B cell (primary cell): ENCODE measurements around the gene GBX1. TPM values are rescaled to one million over a fixed set of nuclear protein-coding genes. Genes with fewer than 3 reads are reported as not detected.

ENCODE experiments used
- ATAC-seq: fragments of 200-7000 bp; cut with Tn5 transposase; one replicate; pipeline ENCODE4 v1.10.0; 2021; ENCODE audit warnings: low read depth, mild to moderate bottlenecking, moderate number of reproducible peaks, moderate library complexity
- CTCF ChIA-PET: fragments of 350-600 bp; sonication (Branson Sonifier 250); formaldehyde crosslinking; loops from one replicate; lab custom pipeline; 2021; ENCODE audit warnings: antibody characterized with exemption, inconsistent platforms; lab: Charles Lee
- POLR2A ChIA-PET: fragments of 350-600 bp; sonication (Branson Sonifier 250); formaldehyde crosslinking; loops from one replicate; lab custom pipeline; 2021; ENCODE audit warnings: antibody characterized with exemption; lab: Charles Lee
- DNase-seq: peaks from one replicate; pipeline ENCODE4 v3.0.0; 2013
- H2AFZ ChIP-seq: 2 replicates; pipeline ENCODE4 v1.6.1; 2012; ENCODE audit warnings: mild to moderate bottlenecking, low read depth, low read length; ENCODE audit not compliant: insufficient read depth, poor library complexity, severe bottlenecking
- H3K27ac ChIP-seq, 2 donors: 1 replicate in 1 of 2; 2 replicates in 1 of 2; pipeline ENCODE4 v1.5.1; 2012 to 2013; ENCODE audit warnings: low read length in 2 of 2, mild to moderate bottlenecking in 2 of 2, moderate library complexity in 1 of 2
- H3K27me3 ChIP-seq, 4 experiments: fragments of 200-600 bp in 1 of 4; sonication (generic) in 1 of 4; replicated peaks in 1 of 4; 1 replicate in 2 of 4; 2 replicates in 2 of 4; pipeline versions ENCODE4 v1.6.1 to v1.7.0; 2013 to 2016; ENCODE audit warnings: low read length in 3 of 4, mild to moderate bottlenecking in 2 of 4, mixed read lengths in 1 of 4, moderate library complexity in 1 of 4; ENCODE audit not compliant: insufficient read depth in 4 of 4, control insufficient read depth in 3 of 4; ENCODE audit errors: control extremely low read depth in 1 of 4
- H3K36me3 ChIP-seq, 2 experiments: replicated peaks in 1 of 2; 1 replicate in 1 of 2; 2 replicates in 1 of 2; pipeline versions ENCODE4 v1.6.1 to v1.7.1; 2013; ENCODE audit warnings: low read length in 1 of 2; ENCODE audit not compliant: insufficient read depth in 2 of 2, control insufficient read depth in 1 of 2; ENCODE audit errors: control extremely low read depth in 1 of 2, extremely low read depth in 1 of 2
- H3K4me1 ChIP-seq, 2 donors: fragments of 200-600 bp in 1 of 2; sonication (generic) in 1 of 2; 1 replicate in 1 of 2; 2 replicates in 1 of 2; pipeline versions ENCODE4 v1.5.1 to v1.6.1; 2013 to 2017; ENCODE audit warnings: low read length in 2 of 2; ENCODE audit not compliant: control insufficient read depth in 2 of 2, insufficient read depth in 2 of 2
- H3K4me2 ChIP-seq: replicated peaks from 2 replicates; pipeline ENCODE3; 2012; ENCODE audit warnings: mild to moderate bottlenecking, low read depth, low read length; ENCODE audit not compliant: poor library complexity, severe bottlenecking
- H3K4me3 ChIP-seq, 5 experiments: fragments of 200-600 bp in 1 of 5; sonication (generic) in 1 of 5; 1 replicate in 3 of 5; 2 replicates in 2 of 5; pipeline versions ENCODE4 v1.5.1 to v1.7.0; 2011 to 2016; ENCODE audit warnings: low read length in 4 of 5, mild to moderate bottlenecking in 4 of 5, low read depth in 2 of 5, control low read depth in 1 of 5, moderate library complexity in 1 of 5; ENCODE audit not compliant: insufficient read depth in 1 of 5; ENCODE audit errors: control extremely low read depth in 1 of 5, extremely low read depth in 1 of 5
- H3K79me2 ChIP-seq: fragments of 200-600 bp; sonication (generic); one replicate; pipeline ENCODE4 v1.6.0; 2016; ENCODE audit warnings: low read length; ENCODE audit not compliant: control insufficient read depth, insufficient read depth
- H3K9ac ChIP-seq: fragments of 200-600 bp; sonication (generic); 2 replicates; pipeline ENCODE4 v1.6.1; 2017; ENCODE audit warnings: mild to moderate bottlenecking, low read length, moderate library complexity
- H3K9me3 ChIP-seq, 3 donors: one replicate each; pipeline versions ENCODE4 v1.6.1 to v1.7.1; 2013; ENCODE audit warnings: low read length in 2 of 3; ENCODE audit not compliant: control insufficient read depth in 2 of 3, insufficient read depth in 1 of 3; ENCODE audit errors: control extremely low read depth in 1 of 3
- H4K20me1 ChIP-seq: 2 replicates; pipeline ENCODE4 v1.6.0; 2012; ENCODE audit warnings: mild to moderate bottlenecking, low read length; ENCODE audit not compliant: insufficient read depth, control insufficient read depth, poor library complexity, severe bottlenecking
- H3K27ac Mint-ChIP-seq: one replicate; pipeline ENCODE4 v1.8.0; 2021; ENCODE audit warnings: mixed read lengths
- H3K27me3 Mint-ChIP-seq: one replicate; pipeline ENCODE4 v1.8.0; 2021; ENCODE audit warnings: mixed read lengths
- H3K4me1 Mint-ChIP-seq: one replicate; pipeline ENCODE4 v1.8.0; 2021; ENCODE audit warnings: mixed read lengths
- H3K4me3 Mint-ChIP-seq: one replicate; pipeline ENCODE4 v1.8.0; 2021; ENCODE audit warnings: mixed read lengths
- H3K9me3 Mint-ChIP-seq: one replicate; pipeline ENCODE4 v1.8.0; 2022; ENCODE audit warnings: mixed read lengths; ENCODE audit not compliant: insufficient read depth
- EZH2 ChIP-seq: IDR thresholded peaks from 2 replicates; pipeline ENCODE4 v1.6.1; 2012; ENCODE audit warnings: borderline replicate concordance, low read depth, mild to moderate bottlenecking, moderate library complexity, low read length; ENCODE audit not compliant: insufficient read depth, poor library complexity, severe bottlenecking
- WGBS: methylation state at CpG from one replicate; pipeline ENCODE4 v1.1.5; 2013; ENCODE audit warnings: missing lambda C conversion rate; ENCODE audit not compliant: insufficient coverage; 5-methylcytosine and 5-hydroxymethylcytosine counted together
- intact Hi-C: fragments of 100-400 bp; cut with micrococcal nuclease; formaldehyde crosslinking; loops from one replicate; pipeline ENCODE4 v1.10.0; 2022
- polyA plus RNA-seq: library from polyadenylated mRNA; depleted of rRNA; stranded (reverse); fragments of >200 nt; gene quantifications from 2 replicates; pipeline ENCODE4 v1.2.3, GENCODE V29; 2012
- total RNA-seq, 2 donors: library from RNA; stranded (reverse); fragments of 120-200 nt in 1 of 2; gene quantifications; 1 replicate in 1 of 2; 2 replicates in 1 of 2; pipeline versions ENCODE4 v1.2.3 to v1.2.4, GENCODE V29; 2013 to 2022
- TF ChIP-seq, protein P1 (sequence below): fragments of 200-600 bp; IDR thresholded peaks from one replicate; pipeline ENCODE4 v1.8.0; 2022; ENCODE audit warnings: antibody characterized with exemption, mild to moderate bottlenecking

The GBX1 gene
- total and polyA plus RNA-seq, 2 donors (not counting 1 experiment from before 2014, with no cell fraction given) = not detected

DNA sequence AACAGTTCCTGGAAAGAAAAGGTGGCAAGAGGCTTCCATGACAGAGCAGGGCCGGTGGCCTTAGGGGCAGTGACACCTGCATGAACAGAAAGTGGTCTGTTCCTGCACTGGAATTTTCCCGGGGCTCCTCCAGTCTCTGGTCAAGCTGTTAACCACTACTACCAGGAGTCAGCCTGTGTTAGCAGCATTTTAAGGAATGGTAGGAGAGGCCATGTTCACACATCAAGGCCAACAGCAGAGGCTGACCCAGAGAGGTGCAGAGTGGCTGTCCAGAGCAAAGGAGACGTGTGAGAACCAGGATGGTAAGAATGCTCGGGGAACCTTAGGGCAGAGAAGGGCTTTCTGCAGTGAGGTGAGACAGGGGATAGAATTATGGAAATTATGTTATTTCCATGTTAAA, 34.3 kb upstream of the GBX1 start:
- Mint-ChIP-seq H3K4me3 (no peak overlapping the region), H3K9me3 (no peaks in the 10 kb centered on the region), H3K27ac (no peak overlapping the region), H3K27me3 (peaks cover 22% of the 10 kb centered on the region), H3K4me1 (no peaks in the 10 kb centered on the region)
- H3K4me3 ChIP-seq = no peak overlapping the region
- no peaks in the 10 kb centered on the region for H3K79me2 ChIP-seq
- H3K27me3 ChIP-seq = peaks cover 0 to 26% (median 1%) of the 10 kb centered on the region in 4 experiments
- ChIA-PET CTCF (no interaction called here), POLR2A (no interaction called here)
- H3K4me2 ChIP-seq = no peak overlapping the region
- ATAC-seq = no peak
- intact Hi-C loops = no loop called here
- H4K20me1 ChIP-seq = no peaks in the 10 kb centered on the region
- WGBS = 100% methylated on average over 3 of the region's 4 CpGs
- no peak overlapping the region for H3K27ac ChIP-seq
- no peak for TF ChIP-seq EZH2
- TF ChIP-seq, protein P1, sequence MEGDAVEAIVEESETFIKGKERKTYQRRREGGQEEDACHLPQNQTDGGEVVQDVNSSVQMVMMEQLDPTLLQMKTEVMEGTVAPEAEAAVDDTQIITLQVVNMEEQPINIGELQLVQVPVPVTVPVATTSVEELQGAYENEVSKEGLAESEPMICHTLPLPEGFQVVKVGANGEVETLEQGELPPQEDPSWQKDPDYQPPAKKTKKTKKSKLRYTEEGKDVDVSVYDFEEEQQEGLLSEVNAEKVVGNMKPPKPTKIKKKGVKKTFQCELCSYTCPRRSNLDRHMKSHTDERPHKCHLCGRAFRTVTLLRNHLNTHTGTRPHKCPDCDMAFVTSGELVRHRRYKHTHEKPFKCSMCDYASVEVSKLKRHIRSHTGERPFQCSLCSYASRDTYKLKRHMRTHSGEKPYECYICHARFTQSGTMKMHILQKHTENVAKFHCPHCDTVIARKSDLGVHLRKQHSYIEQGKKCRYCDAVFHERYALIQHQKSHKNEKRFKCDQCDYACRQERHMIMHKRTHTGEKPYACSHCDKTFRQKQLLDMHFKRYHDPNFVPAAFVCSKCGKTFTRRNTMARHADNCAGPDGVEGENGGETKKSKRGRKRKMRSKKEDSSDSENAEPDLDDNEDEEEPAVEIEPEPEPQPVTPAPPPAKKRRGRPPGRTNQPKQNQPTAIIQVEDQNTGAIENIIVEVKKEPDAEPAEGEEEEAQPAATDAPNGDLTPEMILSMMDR = no peak
- no peaks in the 10 kb centered on the region for H3K36me3 ChIP-seq
- DNase-seq = no peak
- H3K4me1 ChIP-seq = no peaks in the 10 kb centered on the region
- H3K9ac ChIP-seq = no peak overlapping the region
- H3K9me3 ChIP-seq = no peaks in the 10 kb centered on the region
- no peak overlapping the region for H2AFZ ChIP-seq

DNA sequence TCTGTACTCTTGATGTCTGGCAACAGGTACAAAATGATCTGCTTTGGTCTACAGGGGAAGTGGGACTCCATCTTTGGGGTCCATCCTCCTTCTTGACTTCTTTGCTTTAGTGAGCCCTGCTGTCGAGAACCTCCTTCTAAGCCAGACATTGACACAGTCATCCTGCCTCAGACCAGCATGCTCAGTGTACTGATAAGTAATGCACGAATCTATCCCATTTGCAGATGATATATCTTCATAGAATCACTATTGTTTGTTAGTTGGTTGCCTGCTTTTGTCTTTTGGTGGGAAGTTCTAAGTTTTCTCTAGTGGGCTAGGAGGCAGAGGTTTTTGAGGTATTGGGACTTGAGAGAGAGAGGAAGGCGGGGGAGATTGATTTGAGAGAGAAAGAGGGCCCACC, 33.9 kb upstream of the GBX1 start:
- no peaks in the 10 kb centered on the region for H3K9me3 Mint-ChIP-seq
- H3K27me3 Mint-ChIP-seq = peaks cover 20% of the 10 kb centered on the region
- Histone ChIP-seq H3K27ac (no peak overlapping the region), H3K9ac (no peak overlapping the region), H3K4me1 (no peaks in the 10 kb centered on the region), H3K27me3 (peaks cover 0 to 26% (median 1%) of the 10 kb centered on the region in 4 experiments), H3K9me3 (no peaks in the 10 kb centered on the region), H3K36me3 (no peaks in the 10 kb centered on the region), H3K4me2 (no peak overlapping the region), H2AFZ (no peak overlapping the region), H3K79me2 (no peaks in the 10 kb centered on the region), H4K20me1 (no peaks in the 10 kb centered on the region), H3K4me3 (no peak overlapping the region)
- WGBS = 89% methylated on average over 1 of the region's 3 CpGs
- ATAC-seq (no peak), DNase-seq (no peak)
- TF ChIP-seq, protein P1 = no peak
- no peak for TF ChIP-seq EZH2
- no peaks in the 10 kb centered on the region for H3K4me1 Mint-ChIP-seq
- H3K27ac Mint-ChIP-seq = no peak overlapping the region
- POLR2A ChIA-PET = no interaction called here
- intact Hi-C loops = no loop called here
- no peak overlapping the region for H3K4me3 Mint-ChIP-seq
- CTCF ChIA-PET = no interaction called here
